Right hindlimb (tissue), 1 donor: ENCODE measurements around the gene OR5J2.
"Not testable (repeated sequence)": the region's sequence is repeated elsewhere in the genome, so short reads cannot be mapped to it uniquely, and the experiment has no call there.

Source experiments
- DNase-seq: peaks from one replicate; pipeline ENCODE4 v3.0.0-alpha.2; 2018

OR5J2 gene

DNA sequence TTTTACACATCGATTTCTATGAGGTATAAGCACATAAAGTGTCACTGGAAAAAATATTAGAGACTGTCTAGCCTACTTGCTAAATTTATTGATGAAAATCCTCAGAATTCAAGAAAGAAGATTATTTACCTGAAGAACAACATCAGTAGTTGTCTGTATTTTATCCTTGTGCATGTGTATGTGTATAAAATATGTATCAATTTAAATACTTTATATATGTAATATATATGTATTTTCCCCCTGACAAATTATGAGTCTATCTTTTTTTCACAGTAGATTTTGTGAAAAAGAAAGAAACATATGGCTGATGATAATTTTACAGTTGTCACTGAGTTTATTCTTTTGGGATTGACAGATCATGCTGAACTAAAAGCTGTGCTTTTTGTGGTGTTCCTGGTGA, at the start of gene OR5J2:
Gene OR5J2, plus strand, starts transcription at position 301 of the 400 bp plus-strand sequence. Its CDS starts 0 bp downstream, at position 301.
- DNase-seq = no peak

GRCh38 chr11:56140151-56140661, 36.2 kb upstream of the OR5J2 start, which contains the start of gene OR8J3:
OR8J3 (minus strand) TSS chr11:56140201; CDS start chr11:56137718, 2,483 bp downstream.
- DNase-seq = no peak

DNA sequence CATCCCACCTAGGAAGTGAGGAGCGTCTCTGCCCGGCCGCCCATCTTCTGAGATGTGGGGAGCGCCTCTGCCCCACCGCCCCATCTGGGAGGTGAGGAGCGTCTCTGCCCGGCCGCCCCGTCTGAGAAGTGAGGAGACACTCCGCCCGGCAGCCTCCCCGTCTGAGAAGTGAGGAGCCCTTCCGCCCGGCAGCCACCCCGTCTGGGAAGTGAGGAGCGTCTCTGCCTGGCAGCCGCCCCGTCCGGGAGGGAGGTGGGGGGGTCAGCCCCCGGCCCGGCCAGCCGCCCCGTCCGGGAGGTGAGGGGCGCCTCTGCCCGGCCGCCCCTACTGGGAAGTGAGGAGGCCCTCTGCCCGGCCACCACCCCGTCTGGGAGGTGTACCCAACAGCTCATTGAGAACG, 32.7 kb upstream of the OR5J2 start:
- DNase-seq = not testable (repeated sequence)

- no peak for DNase-seq
Observed at GRCh38 chr11:56151376-56151775, 25.0 kb upstream of the OR5J2 start.

- DNase-seq = no peak
Observed at GRCh38 chr11:56152333-56152732, 24.1 kb upstream of the OR5J2 start.

DNA sequence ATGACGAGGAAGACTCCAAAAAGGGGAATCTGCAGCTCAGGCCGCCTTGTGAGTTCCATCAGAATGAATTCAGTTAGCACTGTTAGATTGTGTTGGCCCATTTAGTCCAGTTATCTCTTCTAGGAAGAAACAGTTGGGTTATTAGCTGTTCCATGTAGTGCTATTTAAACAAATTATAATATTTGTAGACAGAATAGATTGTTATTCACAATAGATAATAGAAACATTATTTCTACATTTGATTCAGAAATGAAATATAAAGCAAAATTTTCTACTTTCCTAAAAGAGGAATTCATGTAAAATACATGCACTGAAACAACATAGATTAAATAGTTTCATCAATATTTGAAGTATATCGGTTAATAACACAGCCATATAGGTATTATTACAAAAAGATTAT, 16.2 kb upstream of the OR5J2 start, which contains the start of gene OR8K5:
Gene OR8K5, minus strand, starts transcription at position 101 of the 400 bp plus-strand sequence. Its CDS starts 0 bp downstream, at position 101.
- DNase-seq = no peak

GRCh38 chr11:56163804-56164203, 12.6 kb upstream of the OR5J2 start:
- DNase-seq = no peak

DNA sequence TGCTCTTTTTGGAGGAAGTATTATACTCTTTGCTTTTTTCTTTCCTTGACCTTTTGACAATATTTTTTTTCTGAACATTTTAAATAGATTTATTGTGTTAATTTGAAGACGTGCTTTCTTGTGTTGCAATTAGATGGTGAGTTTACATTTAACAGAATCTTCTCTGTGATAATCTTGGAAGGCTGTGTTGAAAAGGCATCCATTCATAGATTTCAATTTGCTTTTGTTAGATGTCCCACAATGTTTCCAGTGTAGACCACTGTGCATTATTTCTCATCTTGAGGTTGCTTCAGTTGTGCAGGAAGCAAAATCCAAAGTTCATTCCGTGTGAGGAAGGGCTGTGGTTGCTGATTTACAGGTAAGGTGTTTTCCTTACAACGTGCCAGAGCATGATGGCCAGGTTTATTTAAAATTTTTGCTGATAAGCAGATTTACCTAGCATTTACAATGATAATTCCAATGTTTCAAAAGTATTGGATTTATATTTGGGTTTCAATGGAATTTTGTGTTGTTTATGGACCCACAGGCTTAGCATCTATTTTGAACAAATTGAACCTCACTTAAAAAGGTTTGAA, 4.1 kb upstream of the OR5J2 start:
- no peak for DNase-seq

DNA sequence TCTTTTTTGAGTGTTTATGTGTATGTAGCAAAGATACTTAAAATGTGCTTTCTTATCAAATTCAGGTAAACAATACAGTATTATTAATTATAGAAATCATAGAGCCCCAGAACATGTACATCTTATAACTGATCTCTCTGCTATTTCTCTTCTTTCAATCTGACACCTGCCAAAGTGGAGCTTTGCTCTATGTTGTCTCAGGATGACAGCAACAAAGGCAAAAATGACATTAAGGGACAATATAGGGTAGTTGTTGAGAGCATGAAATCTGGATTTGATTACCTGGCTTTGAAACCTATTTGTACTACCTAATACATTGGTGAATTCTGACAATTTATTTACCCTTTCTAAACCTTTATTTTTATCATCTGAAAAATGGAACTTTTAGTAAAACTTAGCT, 7.0 kb downstream of the OR5J2 start:
- no peak for DNase-seq

GRCh38 chr11:56188602-56189001, 12.2 kb downstream of the OR5J2 start:
- DNase-seq = no peak

DNA sequence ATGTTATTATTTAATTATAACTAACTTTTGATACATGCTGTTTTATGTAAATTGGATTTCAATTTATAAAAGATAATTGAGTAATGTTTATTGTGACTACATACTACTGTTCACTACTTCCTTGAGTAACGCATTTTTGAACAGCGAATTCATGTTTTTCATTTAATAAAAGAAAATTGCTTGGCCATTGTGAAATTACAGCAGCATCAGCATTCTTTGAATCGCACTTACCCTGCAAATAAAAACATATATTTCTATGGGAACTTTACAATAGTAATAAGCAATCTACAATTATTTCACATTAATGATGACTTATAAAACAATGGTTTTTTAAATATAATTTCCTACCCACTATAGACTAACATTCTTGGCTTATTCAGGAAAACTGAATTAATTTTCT, 20.3 kb downstream of the OR5J2 start:
- DNase-seq = no peak

GRCh38 chr11:56197367-56197766, 20.9 kb downstream of the OR5J2 start:
- DNase-seq = no peak

DNA sequence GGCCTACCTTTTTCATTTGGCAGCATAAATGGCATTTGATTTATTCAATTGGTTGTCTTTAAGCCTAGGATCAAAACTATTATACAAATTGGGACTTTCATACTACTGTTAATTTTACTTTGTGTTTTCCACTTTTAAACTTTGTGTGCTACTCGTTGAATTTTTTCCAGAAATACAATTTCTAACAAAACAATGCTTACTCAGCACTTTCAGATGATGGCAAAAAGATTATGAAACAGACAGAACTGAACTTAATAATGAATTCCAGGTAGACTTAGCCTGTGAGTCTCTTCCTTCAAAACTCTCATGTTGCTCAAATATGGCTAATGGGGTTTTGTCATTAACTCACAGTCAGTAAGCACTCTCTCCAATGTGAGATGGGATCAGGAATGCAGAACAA, 31.4 kb downstream of the OR5J2 start:
- DNase-seq = no peak

DNA sequence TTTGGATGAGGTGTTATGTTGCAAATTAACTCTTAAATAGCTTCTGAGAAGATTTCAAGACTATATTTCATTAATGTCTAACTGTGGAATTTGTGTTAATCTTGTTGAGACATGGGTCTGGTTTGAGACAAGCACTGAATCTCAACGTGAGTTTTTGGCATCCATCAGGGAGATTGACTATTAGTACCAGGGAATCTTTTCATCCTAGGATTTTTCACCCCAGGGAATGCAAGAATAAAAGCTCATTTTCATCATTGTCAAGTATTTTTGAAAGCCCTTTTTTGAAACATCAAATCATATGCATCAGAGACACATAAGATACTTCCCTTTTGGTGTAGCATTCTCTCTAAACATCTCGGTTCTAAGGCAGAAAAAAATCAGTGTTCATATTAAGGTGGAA, 38.1 kb downstream of the OR5J2 start:
- no peak for DNase-seq

GRCh38 chr11:56219735-56220134, 43.3 kb downstream of the OR5J2 start:
- DNase-seq = not testable (repeated sequence)
